ENCODE measurements around the gene IMMP1L. TPM values are rescaled to one million over a fixed set of nuclear protein-coding genes. Genes with fewer than 3 reads are reported as not detected.

The IMMP1L gene
- total RNA-seq, 2 experiments from 2014 or later = 27.9 to 37.3 TPM

GRCh38 chr11:31531293-31531692, 21.9 kb upstream of the IMMP1L start:
- no peaks in the 10 kb centered on the region for H3K9me2 ChIP-seq (ENCODE audit: insufficient read depth, low read length)
- no peaks in the 10 kb centered on the region for H3K4me1 ChIP-seq (ENCODE audit: insufficient read depth, low read length, poor library complexity, severe bottlenecking)
- H3K36me3 ChIP-seq (ENCODE audit: insufficient read depth, low read length) = peaks cover 4% of the 10 kb centered on the region; the same call in 1 of the 2 replicates
- POLR2A ChIA-PET = interaction anchor here (0.9 kb wide), 2 partner anchors 9 to 20 kb away, joined by 3 read pairs; no protein-coding TSS in a partner anchor
- intact Hi-C loops (cut with micrococcal nuclease; ENCODE audit: unreplicated experiment) = no loop called here
- TF ChIP-seq EZH2phosphoT487 (IDR thresholded peaks at IDR 0.05; ENCODE audit: borderline replicate concordance, low read depth, low read length) (no peak), CTCF (conservative IDR thresholded peaks at IDR 0.05; ENCODE audit: low read length) (no peak)
- H2AFZ ChIP-seq (ENCODE audit: low read length) = no peak overlapping the region
- H3K79me2 ChIP-seq (ENCODE audit: insufficient read depth, low read depth, low read length) = no peaks in the 10 kb centered on the region
- no peak for DNase-seq (ENCODE audit: low spot score)
- no peak overlapping the region for H3K4me3 ChIP-seq (ENCODE audit: low read depth, low read length, poor library complexity, severe bottlenecking)
- BruUV-seq (replicated peaks) = no TSS peak
- H3K27ac ChIP-seq (ENCODE audit: low read depth, low read length, poor library complexity, severe bottlenecking) = no peak overlapping the region
- CTCF ChIA-PET (ENCODE audit: unreplicated experiment) = no interaction called here
- no peaks in the 10 kb centered on the region for H4K20me1 ChIP-seq (ENCODE audit: insufficient read depth, low read length)
- no peak overlapping the region for H3K4me2 ChIP-seq (ENCODE audit: low read length)
- H3K9me3 ChIP-seq (ENCODE audit: low read length) = no peaks in the 10 kb centered on the region

- ChIA-PET CTCF (ENCODE audit: unreplicated experiment) (no interaction called here), POLR2A (interaction anchor here (0.6 to 1.6 kb wide), 4 partner anchors 9 to 160 kb away, joined by 3 to 4 read pairs (median 4); partner anchors contain the start of gene DNAJC24)
- intact Hi-C loops (cut with micrococcal nuclease; ENCODE audit: unreplicated experiment) = no loop called here
- Histone ChIP-seq H3K79me2 (ENCODE audit: insufficient read depth, low read depth, low read length) (no peaks in the 10 kb centered on the region), H2AFZ (ENCODE audit: low read length) (no peak overlapping the region), H3K4me2 (ENCODE audit: low read length) (no peak overlapping the region), H4K20me1 (ENCODE audit: insufficient read depth, low read length) (no peaks in the 10 kb centered on the region), H3K36me3 (ENCODE audit: insufficient read depth, low read length) (peaks cover 2% of the 10 kb centered on the region), H3K4me1 (ENCODE audit: insufficient read depth, low read length, poor library complexity, severe bottlenecking) (no peaks in the 10 kb centered on the region), H3K9me2 (ENCODE audit: insufficient read depth, low read length) (no peaks in the 10 kb centered on the region), H3K9me3 (ENCODE audit: low read length) (no peaks in the 10 kb centered on the region), H3K27ac (ENCODE audit: low read depth, low read length, poor library complexity, severe bottlenecking) (no peak overlapping the region), H3K4me3 (ENCODE audit: low read depth, low read length, poor library complexity, severe bottlenecking) (no peak overlapping the region)
- TF ChIP-seq EZH2phosphoT487 (IDR thresholded peaks at IDR 0.05; ENCODE audit: borderline replicate concordance, low read depth, low read length) (no peak), CTCF (conservative IDR thresholded peaks at IDR 0.05; ENCODE audit: low read length) (no peak)
- BruUV-seq (replicated peaks) = no TSS peak
- DNase-seq (ENCODE audit: low spot score) = no peak
These were observed 20.3 kb upstream of the IMMP1L start for GRCh38 chr11:31529701-31530100.

- CTCF ChIA-PET (ENCODE audit: unreplicated experiment) = no interaction called here
- DNase-seq (ENCODE audit: low spot score) = no peak
- peaks cover 7% of the 10 kb centered on the region for H3K36me3 ChIP-seq (ENCODE audit: insufficient read depth, low read length)
These were observed 19.8 kb upstream of the IMMP1L start for GRCh38 chr11:31529189-31529588.

More at GRCh38 chr11:31529189-31529588, 19.8 kb upstream of the IMMP1L start:
- Histone ChIP-seq H2AFZ (ENCODE audit: low read length) (no peak overlapping the region), H3K4me2 (ENCODE audit: low read length) (no peak overlapping the region), H3K27ac (ENCODE audit: low read depth, low read length, poor library complexity, severe bottlenecking) (no peak overlapping the region), H3K9me2 (ENCODE audit: insufficient read depth, low read length) (no peaks in the 10 kb centered on the region), H3K79me2 (ENCODE audit: insufficient read depth, low read depth, low read length) (no peaks in the 10 kb centered on the region), H4K20me1 (ENCODE audit: insufficient read depth, low read length) (no peaks in the 10 kb centered on the region), H3K4me1 (ENCODE audit: insufficient read depth, low read length, poor library complexity, severe bottlenecking) (no peaks in the 10 kb centered on the region), H3K4me3 (ENCODE audit: low read depth, low read length, poor library complexity, severe bottlenecking) (no peak overlapping the region), H3K9me3 (ENCODE audit: low read length) (no peaks in the 10 kb centered on the region)
- intact Hi-C loops (cut with micrococcal nuclease; ENCODE audit: unreplicated experiment) = no loop called here
- POLR2A ChIA-PET = interaction anchor here (1.6 kb wide), 1 partner anchor 9 kb away, joined by 4 read pairs; no protein-coding TSS in a partner anchor
- BruUV-seq (replicated peaks) = no TSS peak
- no peak for TF ChIP-seq CTCF (conservative IDR thresholded peaks at IDR 0.05; ENCODE audit: low read length)
- TF ChIP-seq EZH2phosphoT487 (IDR thresholded peaks at IDR 0.05; ENCODE audit: borderline replicate concordance, low read depth, low read length) = no peak
